Measurements from ENCODE around the gene CDYL2.

- TF ChIP-seq, protein P1, sequence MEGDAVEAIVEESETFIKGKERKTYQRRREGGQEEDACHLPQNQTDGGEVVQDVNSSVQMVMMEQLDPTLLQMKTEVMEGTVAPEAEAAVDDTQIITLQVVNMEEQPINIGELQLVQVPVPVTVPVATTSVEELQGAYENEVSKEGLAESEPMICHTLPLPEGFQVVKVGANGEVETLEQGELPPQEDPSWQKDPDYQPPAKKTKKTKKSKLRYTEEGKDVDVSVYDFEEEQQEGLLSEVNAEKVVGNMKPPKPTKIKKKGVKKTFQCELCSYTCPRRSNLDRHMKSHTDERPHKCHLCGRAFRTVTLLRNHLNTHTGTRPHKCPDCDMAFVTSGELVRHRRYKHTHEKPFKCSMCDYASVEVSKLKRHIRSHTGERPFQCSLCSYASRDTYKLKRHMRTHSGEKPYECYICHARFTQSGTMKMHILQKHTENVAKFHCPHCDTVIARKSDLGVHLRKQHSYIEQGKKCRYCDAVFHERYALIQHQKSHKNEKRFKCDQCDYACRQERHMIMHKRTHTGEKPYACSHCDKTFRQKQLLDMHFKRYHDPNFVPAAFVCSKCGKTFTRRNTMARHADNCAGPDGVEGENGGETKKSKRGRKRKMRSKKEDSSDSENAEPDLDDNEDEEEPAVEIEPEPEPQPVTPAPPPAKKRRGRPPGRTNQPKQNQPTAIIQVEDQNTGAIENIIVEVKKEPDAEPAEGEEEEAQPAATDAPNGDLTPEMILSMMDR (IDR thresholded peaks at IDR 0.05; ENCODE audit: poor library complexity), result no peak
- TF ChIP-seq EZH2 (IDR thresholded peaks at IDR 0.05; ENCODE audit: borderline replicate concordance) (no peak), EZH2phosphoT487 (IDR thresholded peaks at IDR 0.05; ENCODE audit: low read depth, severe bottlenecking, unreplicated experiment) (no peak)
Measured at GRCh38 chr16:80790751-80791150, 13.6 kb downstream of the CDYL2 start.

Data from hepatocyte (in vitro differentiated cells).